IMR-90 (cell line): ENCODE data around the gene SERPIND1. TPM values are rescaled to one million over a fixed set of nuclear protein-coding genes. Genes with fewer than 3 reads are reported as not detected.

Experiments
- ATAC-seq: fragments of 200-7000 bp; cut with Tn5 transposase; 2 replicates; pipeline ENCODE4 v1.9.1; 2020; ENCODE audit warnings: low read depth, mild to moderate bottlenecking, moderate library complexity
- BruUV-seq: library from RNA; stranded (reverse); fragments of 400-500 nt; replicated peaks from 2 replicates; lab custom pipeline; 2021; lab: Mats Ljungman, UMichigan
- CTCF ChIA-PET: fragments of 300-600 bp; formaldehyde crosslinking; extraction: SDS; loops from one replicate; lab custom pipeline; 2021; ENCODE audit warnings: antibody characterized with exemption; lab: Yijun Ruan, JAX
- POLR2A ChIA-PET: fragments of 300-600 bp; sonication (Branson Sonifier 250); formaldehyde crosslinking; loops from one replicate; lab custom pipeline; 2022; ENCODE audit warnings: antibody characterized with exemption; ENCODE audit not compliant: unreplicated experiment; lab: Charles Lee
- DNase-seq: peaks from one replicate; pipeline ENCODE4 v3.0.0; 2013
- H2AFZ ChIP-seq: replicated peaks from 2 replicates; pipeline ENCODE3; 2013; ENCODE audit warnings: low read length, mild to moderate bottlenecking; ENCODE audit not compliant: poor library complexity
- H2AK5ac ChIP-seq: 2 replicates; pipeline ENCODE4 v1.6.1; 2013; ENCODE audit warnings: low read depth, low read length, inconsistent platforms
- H2AK9ac ChIP-seq: replicated peaks from 2 replicates; pipeline ENCODE3; 2013; ENCODE audit warnings: mild to moderate bottlenecking, low read depth, low read length, moderate library complexity; ENCODE audit not compliant: poor library complexity
- H2BK120ac ChIP-seq: 2 replicates; pipeline ENCODE4 v1.6.1; 2013; ENCODE audit warnings: low read depth, low read length, inconsistent platforms
- H2BK15ac ChIP-seq: 3 replicates; pipeline ENCODE4 v1.6.1; 2013; ENCODE audit warnings: low read depth, low read length, inconsistent platforms
- H2BK20ac ChIP-seq: 2 replicates; pipeline ENCODE4 v1.6.1; 2013; ENCODE audit warnings: low read depth, mild to moderate bottlenecking, inconsistent platforms, low read length, moderate library complexity
- H2BK5ac ChIP-seq: 2 replicates; pipeline ENCODE4 v1.6.1; 2013; ENCODE audit warnings: mild to moderate bottlenecking, low read depth, low read length, inconsistent platforms; ENCODE audit not compliant: poor library complexity, severe bottlenecking
- H3K14ac ChIP-seq: replicated peaks from 2 replicates; pipeline ENCODE4 v1.6.1; 2013; ENCODE audit warnings: low read depth, low read length, inconsistent platforms
- H3K18ac ChIP-seq: 2 replicates; pipeline ENCODE4 v1.6.1; 2013; ENCODE audit warnings: low read depth, low read length, control low read depth
- H3K23ac ChIP-seq: 2 replicates; pipeline ENCODE4 v1.6.1; 2013; ENCODE audit warnings: low read depth, low read length, inconsistent platforms
- H3K27ac ChIP-seq: 2 replicates; pipeline ENCODE4 v1.5.1; 2013; ENCODE audit warnings: mild to moderate bottlenecking, control low read depth, low read length; ENCODE audit not compliant: insufficient read depth
- H3K27me3 ChIP-seq: 2 replicates; pipeline ENCODE4 v1.6.1; 2013; ENCODE audit warnings: low read length; ENCODE audit not compliant: control insufficient read depth, insufficient read depth
- H3K36me3 ChIP-seq: 2 replicates; pipeline ENCODE4 v1.6.1; 2013; ENCODE audit warnings: low read length, mixed read lengths; ENCODE audit not compliant: control insufficient read depth, insufficient read depth
- H3K4ac ChIP-seq: 2 replicates; pipeline ENCODE4 v1.6.1; 2013; ENCODE audit warnings: low read depth, low read length, inconsistent platforms
- H3K4me1 ChIP-seq: 2 replicates; pipeline ENCODE4 v1.6.1; 2013; ENCODE audit warnings: low read length, mixed read lengths; ENCODE audit not compliant: control insufficient read depth, insufficient read depth
- H3K4me2 ChIP-seq: 2 replicates; pipeline ENCODE4 v1.6.1; 2013; ENCODE audit warnings: low read depth, mild to moderate bottlenecking, control low read depth, low read length, moderate library complexity
- H3K4me3 ChIP-seq: 2 replicates; pipeline ENCODE4 v1.5.1; 2013; ENCODE audit warnings: low read depth, mild to moderate bottlenecking, control low read depth, low read length, moderate library complexity; ENCODE audit not compliant: insufficient read depth
- H3K56ac ChIP-seq: 2 replicates; pipeline ENCODE4 v1.6.1; 2013; ENCODE audit warnings: low read length, inconsistent platforms; ENCODE audit not compliant: insufficient read depth; ENCODE audit errors: extremely low read depth
- H3K79me1 ChIP-seq, 2 experiments: 2 replicates each; pipeline ENCODE4 v1.6.1; 2013; ENCODE audit warnings: low read length in 2 of 2, inconsistent platforms in 1 of 2, low read depth in 1 of 2
- H3K9ac ChIP-seq: 2 replicates; pipeline ENCODE4 v1.6.1; 2013; ENCODE audit warnings: low read depth, low read length, control low read depth
- H3K9me1 ChIP-seq: 2 replicates; pipeline ENCODE4 v1.6.1; 2013; ENCODE audit warnings: low read length, inconsistent platforms; ENCODE audit not compliant: insufficient read depth
- H3K9me3 ChIP-seq: 2 replicates; pipeline ENCODE4 v1.6.1; 2013; ENCODE audit warnings: low read length; ENCODE audit not compliant: control insufficient read depth, insufficient read depth
- H4K20me1 ChIP-seq: 2 replicates; pipeline ENCODE4 v1.6.1; 2013; ENCODE audit warnings: low read length, inconsistent platforms; ENCODE audit not compliant: insufficient read depth
- H4K5ac ChIP-seq: 2 replicates; pipeline ENCODE4 v1.6.1; 2013; ENCODE audit warnings: mild to moderate bottlenecking, low read depth, low read length, control low read depth
- H4K8ac ChIP-seq, 2 experiments: 2 replicates each; pipeline ENCODE4 v1.6.1; 2013; ENCODE audit warnings: low read depth in 2 of 2, low read length in 2 of 2, control low read depth in 1 of 2, inconsistent platforms in 1 of 2
- H4K91ac ChIP-seq: 2 replicates; pipeline ENCODE4 v1.6.1; 2013; ENCODE audit warnings: low read depth, low read length, inconsistent platforms; ENCODE audit not compliant: insufficient read depth
- CHD1 ChIP-seq: IDR thresholded peaks from 2 replicates; pipeline ENCODE4 v1.6.1; 2012; ENCODE audit warnings: low read depth, low read length, improper control_type of control experiment
- CTCF ChIP-seq: conservative IDR thresholded peaks from 2 replicates; pipeline ENCODE4 v1.5.1; 2012; ENCODE audit warnings: mild to moderate bottlenecking, low read depth, low read length, improper control_type of control experiment
- MAFK ChIP-seq: IDR thresholded peaks from 2 replicates; pipeline ENCODE4 v1.6.1; 2012; ENCODE audit warnings: low read depth, low read length, improper control_type of control experiment
- MXI1 ChIP-seq: IDR thresholded peaks from 2 replicates; pipeline ENCODE4 v1.6.1; 2012; ENCODE audit warnings: low read depth, mild to moderate bottlenecking, low read length, moderate library complexity, borderline replicate concordance
- NFE2L2 ChIP-seq: fragments of 150-350 bp; IDR thresholded peaks from 2 replicates; pipeline ENCODE4 v1.6.1; 2016; ENCODE audit warnings: low read depth, mild to moderate bottlenecking, low read length
- POLR2A ChIP-seq: IDR thresholded peaks from 2 replicates; pipeline ENCODE4 v1.6.1; 2012; ENCODE audit warnings: mild to moderate bottlenecking, low read depth, low read length
- RAD21 ChIP-seq: IDR thresholded peaks from 2 replicates; pipeline ENCODE4 v1.6.1; 2012; ENCODE audit warnings: low read length, improper control_type of control experiment
- RCOR1 ChIP-seq: IDR thresholded peaks from 2 replicates; pipeline ENCODE4 v1.6.1; 2012; ENCODE audit warnings: mild to moderate bottlenecking, low read length, improper control_type of control experiment; ENCODE audit not compliant: insufficient replicate concordance
- RFX5 ChIP-seq: IDR thresholded peaks from 2 replicates; pipeline ENCODE4 v1.8.0; 2012; ENCODE audit warnings: low read depth, mild to moderate bottlenecking, low read length, moderate library complexity
- SMC3 ChIP-seq: fragments of 150-350 bp; IDR thresholded peaks from 2 replicates; pipeline ENCODE4 v1.6.1; 2016; ENCODE audit warnings: low read depth, mild to moderate bottlenecking, antibody characterized with exemption, low read length, moderate library complexity
- USF2 ChIP-seq: fragments of 150-350 bp; IDR thresholded peaks from 2 replicates; pipeline ENCODE4 v1.6.1; 2017; ENCODE audit warnings: mild to moderate bottlenecking, antibody characterized with exemption, low read length, low read depth
- WGBS, 2 experiments: methylation state at CpG; one replicate each; pipeline versions ENCODE4 v1.1.5 to v1.1.7; 2013; ENCODE audit warnings: missing lambda C conversion rate in 2 of 2; ENCODE audit not compliant: insufficient read length in 1 of 2; ENCODE audit errors: extremely low coverage in 2 of 2; 5-methylcytosine and 5-hydroxymethylcytosine counted together
- dilution Hi-C: fragments of 300-500 bp; cut with HindIII; formaldehyde crosslinking; loops from one replicate; pipeline ENCODE4 v1.14.3; 2018; ENCODE audit warnings: low sequenced_read_pairs; ENCODE audit not compliant: unreplicated experiment
- in situ Hi-C: fragments of 300-500 bp; cut with MboI; formaldehyde crosslinking; loops from 3 replicates; pipeline ENCODE4 v1.14.3; 2019; ENCODE audit warnings: low sequenced_read_pairs, inconsistent platforms, mixed read lengths
- intact Hi-C: fragments of 100-400 bp; cut with micrococcal nuclease; formaldehyde crosslinking; loops from 2 replicates; pipeline ENCODE4 v1.10.0; 2022
- polyA plus RNA-seq, 3 experiments: library from polyadenylated mRNA; depleted of rRNA; stranded (reverse); fragments of >200 nt; gene quantifications; 2 replicates each; pipeline ENCODE4 v1.2.3, GENCODE V29; 2012; ENCODE audit warnings: low replicate concordance in 1 of 3
- total RNA-seq: library from RNA; depleted of rRNA; stranded (reverse); fragments of >200 nt; gene quantifications from 2 replicates; pipeline ENCODE4 v1.2.3, GENCODE V29; 2012

SERPIND1 gene
- total and polyA plus RNA-seq, 2 of the 4 experiments (the other 2 are of a cell fraction) = 0.12 TPM; not detected in 1

GRCh38 chr22:20825624-20826023, 51.7 kb downstream of the SERPIND1 start:
- H2BK15ac ChIP-seq = no peak overlapping the region
- H3K18ac ChIP-seq = no peak overlapping the region
- peak overlapping the region; percentile 7; the same call in 1 of the 2 replicates for H4K5ac ChIP-seq
- in situ Hi-C loops = no loop called here
- H3K4me3 ChIP-seq = no peak overlapping the region
- ATAC-seq (no peak), DNase-seq (no peak)
- no peak overlapping the region for H2BK120ac ChIP-seq
- no peak overlapping the region for H3K4me2 ChIP-seq
- no peaks in the 10 kb centered on the region for H3K27me3 ChIP-seq
- no peak overlapping the region for H2AFZ ChIP-seq
- H2BK20ac ChIP-seq = no peak overlapping the region
- TF ChIP-seq CHD1 (no peak), RFX5 (no peak), SMC3 (no peak), CTCF (no peak), MXI1 (no peak), USF2 (no peak), RAD21 (no peak), MAFK (no peak), RCOR1 (no peak), NFE2L2 (no peak), POLR2A (no peak)
- H3K27ac ChIP-seq = no peak overlapping the region
- H3K4ac ChIP-seq = no peak overlapping the region
- no peak overlapping the region for H2AK9ac ChIP-seq
- H2BK5ac ChIP-seq = no peak overlapping the region
- peak overlapping the region; percentile 57; the same call in 1 of the 2 replicates for H2AK5ac ChIP-seq
- ChIA-PET POLR2A (no interaction called here), CTCF (no interaction called here)
- no peak overlapping the region for H3K23ac ChIP-seq
- H4K8ac ChIP-seq = no peak overlapping the region
- intact Hi-C loops = no loop called here
- H3K9ac ChIP-seq = no peak overlapping the region
- dilution Hi-C loops = no loop called here
- no TSS peak for BruUV-seq
- H3K36me3 ChIP-seq = peaks cover 9% of the 10 kb centered on the region
- H4K20me1 ChIP-seq = no peaks in the 10 kb centered on the region
- H3K56ac ChIP-seq = no peak overlapping the region
- 92% methylated on average over 2 of the region's 6 CpGs; no CpG with 5 or more reads in 1 of the 2 experiments for WGBS, 2 experiments
- no peaks in the 10 kb centered on the region for H3K9me1 ChIP-seq
- H3K79me1 ChIP-seq = peaks cover 7 to 12% of the 10 kb centered on the region in 2 experiments; a peak in 3 of 4 replicates
- H3K4me1 ChIP-seq = no peaks in the 10 kb centered on the region
- H4K91ac ChIP-seq = 0 out of 2 replicates have a peak overlapping the region, but pooled peaks have one; percentile 7
- H3K14ac ChIP-seq = no peak overlapping the region
- no peaks in the 10 kb centered on the region for H3K9me3 ChIP-seq
